IPS DF 4.7 (cell line): ENCODE results near the gene TAS2R13.

Source experiments
- DNase-seq: peaks from one replicate; pipeline ENCODE4 v3.0.0-alpha.2; 2013; ENCODE audit warnings: low spot score; ENCODE audit errors: extremely low read depth

Gene TAS2R13

DNA sequence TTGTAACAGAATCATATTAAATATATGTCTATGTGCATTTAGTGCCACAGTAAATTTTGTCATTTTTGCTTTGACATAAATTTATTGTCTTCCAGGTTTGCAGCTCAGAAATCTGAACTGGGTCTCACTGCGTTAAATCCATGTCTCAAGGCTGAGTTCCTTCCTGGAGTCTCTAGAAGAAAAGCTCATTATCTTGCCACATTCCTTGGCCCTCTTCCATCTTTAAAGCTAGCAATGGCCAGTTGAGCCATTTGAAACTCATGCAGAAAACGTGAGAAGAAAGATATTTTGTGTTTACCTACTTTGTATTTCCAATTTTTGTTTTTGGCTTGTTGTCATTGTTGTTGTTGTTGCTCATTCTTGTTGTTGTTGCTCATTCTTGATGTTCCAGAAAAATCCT is 36.0 kb downstream of the TAS2R13 start:
- DNase-seq, result no peak

DNA sequence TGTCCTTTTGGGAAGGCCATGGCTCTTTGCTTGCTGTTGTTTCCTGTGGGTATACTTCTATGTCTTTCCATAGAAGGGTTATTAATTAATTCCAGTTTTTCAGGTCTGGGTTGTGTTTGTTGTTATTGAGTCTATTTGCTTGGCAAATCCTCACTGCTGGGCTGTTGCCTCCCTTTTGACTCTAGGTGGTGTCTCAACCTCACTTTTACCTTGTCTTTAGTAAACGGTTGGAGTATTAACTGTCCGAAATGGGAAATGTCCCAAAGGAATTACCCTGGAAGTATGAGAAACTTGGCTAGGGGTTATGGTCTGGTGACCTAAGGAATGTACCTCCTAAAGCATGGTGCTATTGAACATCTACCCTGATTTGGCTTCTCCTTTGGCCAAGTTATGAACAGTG is 42.0 kb downstream of the TAS2R13 start:
- DNase-seq, result no peak

DNA sequence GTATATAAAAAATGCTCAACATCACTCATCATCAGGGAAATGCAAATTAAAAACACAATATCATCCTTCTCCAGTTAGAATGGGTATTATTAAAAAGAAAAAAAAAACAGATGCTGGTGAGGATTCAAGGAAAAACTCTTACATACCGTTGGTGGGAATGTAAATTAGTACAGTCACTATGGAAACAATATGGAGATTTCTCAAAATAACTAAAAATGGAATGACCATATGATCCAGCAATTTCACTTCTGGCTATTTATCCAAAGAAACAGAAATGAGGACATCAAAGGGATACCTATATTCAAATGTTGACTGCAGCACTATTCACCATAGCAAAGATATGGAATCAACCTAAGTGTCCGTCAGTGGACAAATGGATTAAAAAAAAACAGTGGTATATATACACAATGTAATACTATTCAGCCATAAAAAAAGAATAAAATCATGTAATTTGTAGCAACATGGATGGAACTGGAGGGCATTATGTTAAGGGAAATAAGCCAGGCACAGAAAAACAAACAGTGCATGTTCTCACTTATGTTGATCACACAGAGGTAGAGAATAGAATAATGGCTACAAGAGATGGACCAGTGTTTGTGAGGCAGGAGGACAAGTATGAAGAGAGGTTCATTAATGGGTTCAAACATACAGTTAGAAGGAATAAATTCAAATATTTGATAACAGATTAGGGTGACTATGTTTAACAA is 45.7 kb downstream of the TAS2R13 start:
- no peak for DNase-seq

DNA sequence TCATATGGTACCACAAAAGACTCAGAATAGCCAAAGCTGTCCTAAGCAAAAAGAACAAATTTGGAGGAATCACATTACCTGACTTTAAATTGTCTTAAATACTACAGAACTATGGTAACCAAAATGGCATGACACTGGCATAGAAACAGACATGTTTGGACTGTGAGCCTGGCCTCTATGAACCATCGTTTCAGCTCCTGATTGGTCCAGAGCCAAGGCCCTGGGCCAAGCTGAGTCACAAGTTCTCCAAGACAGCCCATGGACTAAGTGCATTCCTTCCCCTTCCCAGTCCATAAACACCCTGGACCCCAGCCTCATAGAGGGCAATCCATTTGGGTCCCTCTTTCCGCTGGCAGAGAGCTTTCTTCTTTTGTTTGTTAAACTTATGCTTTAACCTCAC is 48.0 kb downstream of the TAS2R13 start:
- no peak for DNase-seq
